Fibroblast of skin of left biceps (primary cell): ENCODE measurements around the gene CYP27B1.
"Not testable (repeated sequence)": the region's sequence is repeated elsewhere in the genome, so short reads cannot be mapped to it uniquely, and the experiment has no call there.

Source experiments
- DNase-seq, 2 experiments: peaks; one replicate each; pipeline ENCODE4 v3.0.0-alpha.2; 2013; ENCODE audit warnings: low read depth in 2 of 2

CYP27B1 gene

DNA sequence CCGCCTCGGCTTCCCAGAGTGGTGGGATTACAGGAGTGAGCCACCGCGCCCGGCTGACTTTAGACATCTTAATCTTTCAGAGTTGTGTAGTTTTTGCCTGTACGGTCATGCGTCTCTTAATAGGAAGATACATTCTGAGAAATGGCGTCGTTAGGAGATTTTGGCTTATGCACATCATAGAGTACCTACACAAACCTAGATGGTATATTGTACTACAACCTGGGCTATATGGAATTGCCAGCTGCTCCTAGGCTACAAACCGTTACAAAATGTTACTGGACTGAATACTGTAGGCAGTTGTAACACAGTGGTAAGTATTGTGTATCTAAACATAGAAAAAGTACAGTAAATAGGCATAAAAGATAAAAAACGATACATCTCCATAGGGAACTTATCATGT is 17.0 kb upstream of the CYP27B1 start:
- no peak for DNase-seq

DNA sequence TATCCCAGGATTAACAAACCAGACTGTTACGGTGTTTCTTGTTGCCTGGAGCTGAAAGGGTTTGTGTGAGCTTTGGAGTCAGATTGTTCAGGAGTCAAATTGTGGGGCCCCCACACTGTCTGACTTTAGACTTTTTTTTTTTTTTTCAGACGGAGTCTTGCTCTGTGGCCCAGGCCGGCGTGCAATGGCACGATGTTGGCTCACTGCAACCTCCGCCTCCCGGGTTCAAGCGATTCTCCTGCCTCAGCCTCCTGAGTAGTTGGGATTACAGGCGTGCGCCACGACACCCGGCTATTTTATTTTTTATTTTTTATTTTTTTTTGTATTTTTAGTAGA is 16.6 kb upstream of the CYP27B1 start:
- no peak for DNase-seq

DNA sequence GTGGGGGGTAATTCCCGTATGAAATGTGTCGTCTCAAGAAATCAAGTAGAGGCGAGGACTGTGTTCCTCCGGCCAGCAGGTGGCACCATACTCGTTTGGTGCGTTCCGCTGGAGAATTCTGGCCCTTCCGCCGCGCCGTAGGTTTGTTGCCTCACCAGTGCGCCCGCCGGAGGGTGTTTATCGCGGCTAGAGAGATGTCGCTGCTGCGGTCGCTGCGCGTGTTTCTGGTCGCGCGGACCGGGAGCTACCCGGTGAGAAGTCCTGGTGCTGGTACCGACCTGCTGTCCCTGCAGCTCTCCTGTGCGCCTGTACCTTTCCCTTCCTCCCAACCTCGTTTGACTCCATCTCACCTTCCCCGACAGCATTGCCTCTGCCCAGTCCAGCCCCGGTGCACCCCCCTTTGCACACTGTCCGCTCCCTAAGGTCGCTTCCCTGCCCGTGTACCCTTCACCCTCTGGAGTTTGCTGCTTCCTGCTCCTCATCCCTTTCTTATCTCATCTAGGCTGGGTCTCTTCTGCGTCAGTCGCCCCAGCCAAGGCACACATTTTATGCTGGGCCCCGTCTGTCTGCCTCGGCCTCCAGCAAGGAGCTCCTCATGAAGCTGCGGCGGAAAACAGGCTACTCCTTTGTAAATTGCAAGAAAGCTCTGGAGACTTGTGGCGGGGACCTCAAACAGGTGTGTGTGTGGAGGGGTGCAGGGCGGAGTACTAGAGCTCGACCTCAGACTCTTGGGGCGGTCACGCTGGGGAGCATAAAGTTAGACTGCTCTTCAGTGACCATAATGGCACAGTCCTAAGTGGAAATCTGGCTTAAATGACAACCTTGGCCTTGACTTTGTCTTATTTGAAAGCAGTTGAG is 16.0 kb upstream of the CYP27B1 start, which contains the start of gene TSFM:
Gene TSFM (plus strand): TSS at position 180 of the 858 bp plus-strand sequence. CDS start 15 bp downstream, at position 195.
- peak; percentile 78 to 82 for DNase-seq

DNA sequence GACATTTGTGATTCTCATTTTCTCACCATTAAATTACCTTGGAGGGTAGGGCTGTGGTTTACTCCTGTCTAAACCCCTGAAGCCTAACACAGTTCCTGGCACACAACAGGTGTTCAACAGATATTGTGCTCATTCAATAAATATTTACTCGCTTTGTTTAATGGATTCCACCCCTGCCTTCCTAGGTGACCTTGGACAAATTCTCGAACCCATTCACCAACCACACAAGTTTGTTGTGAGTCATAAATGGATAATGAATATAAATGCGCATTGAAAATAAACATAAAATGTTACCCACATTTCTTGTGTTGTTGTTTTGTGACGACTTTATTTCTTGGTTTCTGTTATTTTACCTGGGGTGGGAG is 15.3 kb upstream of the CYP27B1 start:
- no peak for DNase-seq

DNA sequence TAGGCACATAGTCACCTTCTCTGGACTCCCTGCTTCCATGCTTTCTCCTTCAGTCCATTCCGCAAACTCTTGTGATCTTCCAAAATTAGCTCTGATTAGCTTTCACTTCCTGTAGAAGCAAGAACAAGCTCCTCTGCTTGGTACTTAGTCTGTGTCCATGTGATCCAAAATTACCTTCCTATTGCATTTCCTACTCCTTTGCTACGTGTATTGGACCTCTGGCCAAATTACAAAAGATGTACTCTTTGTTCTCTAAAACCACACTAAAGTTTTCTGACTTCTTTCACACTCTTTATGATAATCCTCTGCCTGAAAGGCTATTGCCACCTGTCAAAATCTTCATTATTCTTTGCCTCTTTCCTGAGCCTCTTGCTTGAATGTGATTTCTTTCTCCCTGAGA is 14.9 kb upstream of the CYP27B1 start:
- no peak for DNase-seq

DNA sequence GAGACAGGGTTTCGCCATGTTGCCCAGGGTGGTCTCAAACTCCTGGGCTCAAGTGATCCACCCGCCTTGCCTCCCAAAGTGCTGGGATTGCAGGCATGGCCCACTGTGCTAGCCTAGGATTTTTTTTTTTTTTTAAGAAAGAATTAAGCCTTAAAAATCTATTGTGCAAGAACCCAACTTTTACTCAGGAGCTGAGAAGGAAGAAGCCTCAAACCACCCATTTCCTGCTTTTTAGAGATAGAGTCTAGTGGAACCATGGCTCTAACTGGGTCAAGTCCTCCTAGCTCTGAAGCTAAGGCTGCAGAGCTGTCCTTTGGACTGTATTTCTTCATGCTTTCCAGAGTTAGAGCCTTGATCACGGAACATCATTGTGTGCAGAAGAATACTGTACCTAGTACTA is 14.4 kb upstream of the CYP27B1 start:
- no peak for DNase-seq

DNA sequence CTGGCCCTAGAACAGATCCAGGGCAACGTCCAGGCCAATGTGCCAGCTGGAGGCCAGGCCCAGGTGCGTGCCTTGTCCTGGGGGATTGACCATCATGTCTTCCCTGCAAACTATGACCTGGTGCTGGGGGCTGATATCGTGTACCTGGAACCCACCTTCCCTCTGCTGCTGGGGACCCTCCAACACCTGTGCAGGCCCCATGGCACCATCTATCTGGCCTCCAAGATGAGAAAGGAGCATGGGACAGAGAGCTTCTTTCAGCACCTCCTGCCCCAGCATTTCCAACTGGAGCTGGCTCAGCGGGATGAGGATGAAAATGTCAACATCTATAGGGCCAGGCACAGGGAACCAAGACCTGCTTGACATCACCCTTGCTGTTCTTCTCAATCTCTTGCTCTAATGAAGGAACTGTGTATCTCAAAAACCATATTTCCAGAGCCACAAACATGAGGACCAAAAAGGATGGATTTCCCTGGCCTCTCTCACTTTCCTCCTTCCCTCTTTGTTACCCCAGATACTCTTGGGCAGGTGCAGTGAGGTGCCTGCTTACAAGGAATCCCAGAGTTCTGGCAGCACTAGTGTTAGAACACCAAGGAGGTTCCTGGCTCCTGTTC is 13.5 kb upstream of the CYP27B1 start:
- DNase-seq: no peak

DNA sequence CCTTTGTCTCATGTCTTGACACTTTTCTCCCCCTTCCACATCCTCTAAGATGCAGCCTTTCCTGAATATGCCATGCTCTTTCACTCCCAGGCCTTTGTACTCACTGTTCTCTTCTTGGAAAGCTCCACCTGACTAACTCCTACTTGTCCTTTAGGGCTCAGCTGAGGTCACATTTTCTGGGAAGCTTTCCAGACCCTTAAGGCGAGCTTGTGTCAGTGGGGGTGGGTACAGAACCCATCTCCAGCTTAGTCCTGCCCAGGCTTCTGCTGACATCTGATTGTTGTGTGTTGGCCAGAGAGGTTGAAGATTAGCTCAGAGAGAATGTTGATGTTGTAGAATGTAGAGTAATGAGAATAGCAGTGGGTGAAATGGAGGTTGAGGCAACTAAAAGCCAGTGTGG is 12.9 kb upstream of the CYP27B1 start:
- DNase-seq: no peak

DNA sequence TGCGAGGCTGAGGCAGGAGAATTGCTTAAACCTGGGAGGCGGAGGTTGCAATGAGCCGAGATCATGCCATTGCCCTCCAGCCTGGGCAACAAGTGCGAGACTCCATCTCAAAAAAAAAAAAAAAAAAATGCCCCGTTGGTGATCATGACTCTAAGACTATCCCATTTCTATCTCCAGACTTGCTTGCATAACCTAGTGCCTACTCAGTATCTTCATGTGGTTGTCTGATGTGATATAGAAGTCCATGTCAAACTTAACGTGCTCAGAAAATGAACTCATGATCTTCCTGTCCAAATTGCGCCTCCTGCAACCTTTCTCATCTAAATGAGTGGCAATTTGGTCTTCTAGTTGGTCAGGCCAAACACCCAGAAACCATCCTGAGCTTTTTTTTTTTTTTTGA is 11.0 kb upstream of the CYP27B1 start:
- DNase-seq: no peak

DNA sequence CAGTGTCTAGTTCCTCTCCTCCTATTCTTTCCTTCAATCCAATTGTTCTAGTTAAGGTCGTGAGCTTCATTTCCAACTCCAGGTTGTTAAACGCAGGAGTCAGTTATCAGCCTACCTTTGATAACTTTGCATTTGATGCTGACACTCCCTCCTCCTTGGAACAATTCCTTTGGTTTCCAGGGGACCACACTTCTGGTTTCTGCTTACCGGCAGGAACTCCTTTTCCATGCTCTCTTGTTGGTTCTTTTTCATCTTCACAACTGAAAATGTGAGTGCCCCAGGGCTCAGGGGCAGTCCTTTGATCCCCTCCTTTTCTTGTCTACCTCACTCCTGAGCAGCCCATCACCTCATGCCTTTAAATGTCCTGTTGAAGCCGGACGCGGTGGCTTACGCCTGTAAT is 10.5 kb upstream of the CYP27B1 start:
- DNase-seq: no peak

DNA sequence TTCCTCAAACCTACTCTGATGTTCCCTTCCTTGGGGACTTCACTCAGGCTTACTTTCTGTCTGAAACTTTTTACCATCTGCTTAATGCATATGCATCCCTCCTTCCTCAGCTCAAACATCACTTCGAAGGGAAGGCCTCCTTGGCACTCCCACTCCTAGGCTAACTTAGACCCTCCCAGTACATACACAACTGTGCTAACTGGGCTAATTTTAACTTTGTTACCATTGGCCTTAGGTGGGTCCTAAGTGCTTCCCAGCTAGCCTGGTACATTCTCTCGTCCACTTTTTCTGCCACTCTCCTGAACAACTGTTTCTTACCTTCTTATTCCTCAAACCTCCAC is 9.3 kb upstream of the CYP27B1 start:
- no peak for DNase-seq

DNA sequence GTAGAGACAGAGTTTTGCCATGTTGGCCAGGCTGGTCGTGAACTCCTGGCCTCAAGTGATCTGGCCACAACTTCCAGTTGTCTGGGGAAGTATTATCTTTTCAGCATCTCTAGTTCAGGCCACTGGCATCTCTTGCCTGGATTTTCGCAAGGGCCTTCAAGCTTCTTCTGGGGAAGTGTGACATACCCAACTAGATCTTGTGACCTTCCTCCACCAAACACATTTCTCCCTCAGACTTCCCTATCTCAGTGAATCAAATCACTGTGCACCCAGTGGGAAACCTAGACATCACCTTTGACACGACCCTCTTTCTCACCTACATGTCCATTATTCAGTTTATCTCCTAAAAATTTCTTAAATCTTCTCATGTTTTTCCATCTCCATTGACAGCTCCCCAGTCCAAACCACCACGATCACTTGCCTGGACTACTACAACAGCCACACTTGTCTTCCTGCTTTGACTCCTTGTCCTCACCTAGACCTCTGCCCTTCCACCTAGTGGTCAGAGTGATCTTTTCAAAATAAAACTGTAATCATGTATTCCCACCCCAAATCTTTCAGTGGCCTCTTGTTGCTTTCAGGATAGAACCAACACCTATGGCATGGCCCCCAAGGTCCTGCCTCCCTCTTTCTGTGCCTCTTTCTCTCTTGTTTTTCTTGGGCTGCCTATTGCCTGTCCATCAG is 8.8 kb upstream of the CYP27B1 start:
- DNase-seq: no peak

DNA sequence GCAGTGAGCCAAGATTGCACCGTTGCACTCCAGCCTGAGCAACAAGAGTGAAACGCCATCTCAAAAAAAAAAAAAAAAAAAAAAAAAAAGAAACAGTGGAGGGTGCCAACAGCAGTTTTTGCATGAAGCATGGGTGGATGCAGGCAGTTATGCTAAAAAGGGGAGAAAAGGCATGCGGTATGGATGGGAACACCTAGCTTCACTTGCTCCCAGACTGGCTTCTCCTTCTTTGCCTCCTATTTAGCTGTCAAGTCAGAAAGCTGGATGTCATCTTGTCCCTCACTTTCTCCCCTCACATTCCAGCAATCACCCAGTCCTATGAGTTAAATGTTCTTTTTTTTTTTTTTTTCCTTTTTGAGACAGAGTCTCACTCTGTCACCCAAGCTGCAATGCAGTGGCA is 8.2 kb upstream of the CYP27B1 start:
- DNase-seq: no peak

DNA sequence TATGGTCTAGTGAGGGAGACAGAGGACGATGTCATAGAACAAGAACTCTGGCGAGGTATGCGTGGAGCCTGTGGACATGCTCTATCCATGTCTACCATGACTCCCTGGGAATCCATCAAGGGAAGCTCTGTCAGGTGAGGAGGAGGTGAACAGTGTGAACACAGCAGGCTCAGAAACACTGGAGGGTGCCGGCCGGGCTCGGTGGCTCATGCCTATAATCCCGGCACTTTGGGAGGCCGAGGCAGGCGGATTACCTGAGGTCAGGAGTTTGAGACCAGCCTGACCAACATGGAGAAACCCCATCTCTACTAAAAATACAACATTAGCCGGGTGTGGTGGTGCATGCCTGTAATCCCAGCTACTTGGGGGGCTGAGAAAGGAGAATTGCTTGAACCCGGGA is 7.8 kb upstream of the CYP27B1 start:
- DNase-seq: not testable (repeated sequence)

DNA sequence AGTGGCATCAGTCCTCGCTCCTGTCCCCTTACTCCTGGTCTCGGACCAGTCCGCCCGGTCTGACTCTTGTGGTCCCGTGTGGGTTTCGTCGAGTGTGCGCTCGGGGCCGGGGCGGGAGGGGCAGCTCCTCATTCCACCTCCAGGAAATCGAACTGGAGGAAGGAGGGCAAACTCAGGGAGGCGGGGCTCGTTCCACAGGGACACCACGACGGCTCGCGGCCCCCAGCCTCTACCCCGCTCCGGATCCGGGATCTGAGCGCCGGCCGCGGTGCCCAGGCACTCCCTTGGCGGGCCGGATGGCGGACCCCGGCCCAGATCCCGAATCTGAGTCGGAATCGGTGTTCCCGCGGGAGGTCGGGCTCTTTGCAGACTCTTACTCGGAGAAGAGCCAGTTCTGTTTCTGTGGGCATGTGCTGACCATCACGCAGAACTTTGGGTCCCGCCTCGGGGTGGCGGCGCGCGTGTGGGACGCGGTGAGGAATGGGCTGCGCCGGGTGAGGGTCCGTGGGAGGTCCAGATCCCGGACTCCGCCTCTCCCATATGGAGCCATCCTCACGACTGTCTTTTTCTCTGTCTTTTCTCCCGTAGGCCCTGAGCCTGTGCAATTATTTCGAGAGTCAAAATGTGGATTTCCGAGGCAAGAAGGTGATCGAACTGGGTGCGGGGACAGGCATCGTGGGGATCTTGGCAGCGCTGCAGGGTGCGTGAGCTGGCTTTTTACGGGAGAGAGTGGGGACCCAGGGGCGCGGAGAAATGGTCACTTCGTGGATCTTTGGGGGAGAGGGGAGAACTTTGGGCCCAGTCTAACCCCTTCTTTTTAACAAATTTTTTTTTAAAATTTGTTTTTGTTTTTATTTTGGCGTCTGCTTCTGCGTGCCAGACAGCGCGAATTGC is 5.8 kb upstream of the CYP27B1 start, which contains the start of gene EEF1AKMT3:
Gene EEF1AKMT3 (plus strand): TSS at position 186 of the 894 bp plus-strand sequence. CDS start 111 bp downstream, at position 297.
- no peak for DNase-seq

DNA sequence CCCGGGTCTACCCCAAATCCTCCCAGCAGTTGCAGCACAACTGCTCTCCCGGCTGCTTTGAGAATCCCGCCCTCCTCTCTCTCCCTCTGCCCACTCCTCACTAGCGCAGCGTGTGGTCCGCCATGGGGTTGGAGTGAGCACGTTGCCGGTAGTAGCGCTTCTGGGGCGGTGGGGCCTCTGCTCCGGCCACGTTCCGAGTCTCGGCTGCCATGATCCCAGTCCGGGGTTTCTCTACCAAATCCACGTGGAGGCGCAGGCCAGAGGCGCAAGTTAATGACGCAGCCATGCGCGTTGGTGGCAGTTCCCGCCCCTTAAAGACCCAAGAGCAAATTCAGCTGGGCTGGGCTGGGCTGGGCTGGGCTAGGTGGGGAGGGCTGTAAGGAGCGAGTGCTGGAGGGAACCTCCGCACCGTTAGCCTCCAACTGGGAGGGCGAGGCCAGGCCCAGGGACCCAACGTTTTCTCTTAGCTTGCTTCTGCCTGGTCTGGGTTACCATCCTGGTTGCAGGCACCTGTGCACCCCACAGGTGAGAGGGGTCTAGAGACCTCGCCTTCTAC is 5.1 kb upstream of the CYP27B1 start, which contains the start of gene METTL1:
Gene METTL1 (minus strand): TSS at position 233 of the 556 bp plus-strand sequence. CDS start 22 bp downstream, at position 211.
- peak; percentile 89 to 92 for DNase-seq

DNA sequence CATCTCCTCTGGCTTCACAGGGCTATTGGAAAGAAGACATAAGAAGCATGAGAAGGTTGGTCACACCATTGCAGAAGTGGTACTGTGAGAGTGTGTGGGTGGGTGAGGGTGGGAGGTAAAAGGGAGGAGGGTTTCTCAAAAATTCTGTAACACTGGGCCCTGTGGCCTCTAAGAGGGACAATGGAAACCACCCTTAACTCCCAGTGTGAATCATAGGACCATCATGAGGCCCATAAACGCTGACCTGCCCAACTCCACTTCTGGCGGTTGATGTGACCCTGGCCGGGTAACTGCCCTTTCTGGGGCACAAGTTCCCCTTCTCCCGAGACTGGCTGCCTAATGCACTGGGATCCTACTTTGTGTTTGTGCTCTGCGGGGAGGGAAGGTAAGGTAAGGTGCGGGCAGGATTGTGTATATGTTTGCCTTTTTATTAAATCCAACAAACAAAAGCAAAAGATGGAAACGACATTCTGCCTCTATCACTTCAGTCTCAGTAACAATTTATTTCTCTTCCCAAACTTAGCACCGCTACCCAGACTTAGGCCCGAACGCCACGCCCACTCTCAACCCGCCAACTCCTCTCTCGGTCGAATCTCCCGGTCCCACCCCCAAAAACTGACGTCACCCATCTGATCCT is 4.5 kb upstream of the CYP27B1 start:
- peak; percentile 74 to 76 for DNase-seq

DNA sequence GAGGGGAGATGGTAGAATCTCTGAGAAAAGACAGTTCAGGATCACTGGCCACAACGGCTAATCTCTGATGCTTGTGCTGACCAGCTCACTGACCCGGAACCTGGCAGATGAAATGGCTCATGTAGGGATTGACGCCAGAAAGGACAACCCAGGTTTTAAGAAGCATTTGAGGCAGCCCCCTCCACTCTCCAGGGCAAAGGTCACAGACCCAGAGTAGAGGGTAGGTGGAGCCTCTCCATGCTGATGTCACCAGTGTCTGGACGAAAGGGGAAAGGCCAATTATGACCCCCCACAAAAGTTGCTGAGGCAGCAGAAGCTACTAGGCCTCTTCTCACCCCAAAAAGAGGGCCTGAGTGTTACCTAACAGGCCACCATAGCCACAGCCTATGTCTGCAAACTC is 3.9 kb upstream of the CYP27B1 start:
- no peak for DNase-seq

DNA sequence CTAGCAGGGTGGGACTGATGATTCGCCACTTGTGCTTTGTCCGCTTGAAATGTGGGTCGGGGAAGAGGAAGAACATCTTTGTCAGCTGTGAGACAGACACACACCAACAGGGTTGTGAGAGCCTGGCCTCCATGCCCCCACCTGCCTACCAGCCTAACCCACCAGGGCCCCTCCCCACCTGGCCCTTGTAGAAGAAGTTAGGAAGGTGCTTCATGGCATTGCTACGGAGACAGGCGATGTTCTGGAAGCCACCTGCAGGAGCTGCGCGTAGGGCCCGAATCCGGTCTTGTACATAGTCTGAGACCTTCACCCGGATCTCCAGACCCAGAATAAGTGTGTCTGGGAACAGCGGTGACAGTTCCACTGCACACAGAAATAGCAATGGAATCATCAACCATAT is 2.7 kb upstream of the CYP27B1 start:
- DNase-seq: no peak

DNA sequence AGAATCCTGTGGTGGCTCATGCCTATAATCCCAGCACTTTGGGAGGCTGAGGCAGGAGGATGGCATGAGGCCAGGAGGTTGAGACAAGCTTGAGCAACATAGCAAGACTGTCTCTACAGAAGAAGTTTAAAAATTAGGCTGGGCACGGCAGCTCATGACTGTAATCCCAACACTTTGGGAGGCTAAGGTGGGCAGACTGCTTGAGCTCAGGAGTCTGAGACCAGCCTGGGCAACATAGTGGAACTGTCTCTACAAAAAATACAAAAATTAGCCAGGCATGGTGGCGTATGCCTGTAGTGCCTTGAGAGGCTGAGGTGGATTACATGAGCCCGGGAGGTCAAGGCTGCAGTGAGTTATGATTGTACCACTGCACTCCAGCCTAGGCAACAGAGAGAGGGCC is 998 bp upstream of the CYP27B1 start:
- DNase-seq: no peak

DNA sequence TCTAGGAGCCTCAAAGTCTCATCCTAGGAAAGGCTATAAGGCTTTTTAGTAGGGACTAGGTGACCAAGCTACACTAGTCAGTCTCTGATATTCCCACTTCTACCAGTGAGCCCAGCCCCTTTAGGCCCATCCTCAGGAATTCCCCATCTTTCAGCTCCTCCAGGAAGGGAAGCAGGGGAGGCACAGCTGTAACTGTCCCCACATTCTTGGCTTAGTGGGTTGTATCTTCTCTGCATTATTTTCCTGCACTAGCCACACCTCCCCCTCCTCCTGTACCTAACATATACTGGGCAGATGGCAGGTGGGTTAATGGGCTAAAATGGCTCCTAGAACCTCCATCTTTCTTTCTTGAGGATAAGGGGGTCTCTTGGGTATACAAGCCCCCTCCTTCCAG is 424 bp upstream of the CYP27B1 start:
- no peak for DNase-seq
